Fibroblast of lung (primary cell): ENCODE results near the gene TPD52L1. TPM values are rescaled to one million over a fixed set of nuclear protein-coding genes. Genes with fewer than 3 reads are reported as not detected.

ENCODE experiments used
- DNase-seq, 2 donors: peaks; one replicate each; pipeline versions ENCODE4 v3.0.0 to v3.0.0-alpha.2; 2010; ENCODE audit warnings: low read depth in 2 of 2
- H2AFZ ChIP-seq: 2 replicates; pipeline ENCODE4 v1.5.1; 2012; ENCODE audit warnings: low read length, control low read depth, inconsistent platforms
- H3K27ac ChIP-seq: 2 replicates; pipeline ENCODE4 v1.5.1; 2011; ENCODE audit warnings: low read length, control low read depth; ENCODE audit not compliant: insufficient read depth
- H3K27me3 ChIP-seq: 2 replicates; pipeline ENCODE4 v1.5.1; 2011; ENCODE audit warnings: mild to moderate bottlenecking, low read length; ENCODE audit not compliant: control insufficient read depth, insufficient read depth
- H3K36me3 ChIP-seq: 2 replicates; pipeline ENCODE4 v1.5.1; 2011; ENCODE audit warnings: low read length; ENCODE audit not compliant: control insufficient read depth, insufficient read depth
- H3K4me1 ChIP-seq: 2 replicates; pipeline ENCODE4 v1.5.1; 2011; ENCODE audit warnings: low read length; ENCODE audit not compliant: control insufficient read depth, insufficient read depth; ENCODE audit errors: extremely low read depth
- H3K4me2 ChIP-seq: 2 replicates; pipeline ENCODE4 v1.5.1; 2011; ENCODE audit warnings: low read length, control low read depth; ENCODE audit not compliant: insufficient read depth; ENCODE audit errors: extremely low read depth
- H3K4me3 ChIP-seq, 4 experiments: fragments of 200-600 bp in 1 of 4; sonication (generic) in 1 of 4; replicated peaks in 1 of 4; 2 replicates each; pipeline ENCODE4 v1.5.1; 2011 to 2016; ENCODE audit warnings: low read length in 4 of 4, low read depth in 3 of 4, mild to moderate bottlenecking in 3 of 4, control low read depth in 2 of 4, inconsistent platforms in 1 of 4, mixed read lengths in 1 of 4; ENCODE audit not compliant: insufficient read depth in 1 of 4; ENCODE audit errors: control extremely low read depth in 1 of 4
- H3K79me2 ChIP-seq: 2 replicates; pipeline ENCODE4 v1.5.1; 2012; ENCODE audit warnings: mild to moderate bottlenecking, low read length, inconsistent platforms; ENCODE audit not compliant: control insufficient read depth, insufficient read depth
- H3K9ac ChIP-seq: 2 replicates; pipeline ENCODE4 v1.5.1; 2011; ENCODE audit warnings: mild to moderate bottlenecking, low read length, control low read depth; ENCODE audit not compliant: insufficient read depth
- H3K9me3 ChIP-seq: 2 replicates; pipeline ENCODE4 v1.5.1; 2012; ENCODE audit warnings: low read depth, low read length; ENCODE audit not compliant: control insufficient read depth, insufficient read depth
- H4K20me1 ChIP-seq: 2 replicates; pipeline ENCODE4 v1.5.1; 2011; ENCODE audit warnings: low read length; ENCODE audit not compliant: control insufficient read depth, insufficient read depth; ENCODE audit errors: extremely low read depth
- EZH2 ChIP-seq: IDR thresholded peaks from 2 replicates; pipeline ENCODE4 v1.5.1; 2012; ENCODE audit warnings: low read length, control low read depth, mild to moderate bottlenecking; ENCODE audit errors: missing control alignments
- polyA plus RNA-seq, 2 donors: library from polyadenylated mRNA; depleted of rRNA in 1 of 2; stranded (reverse) in 1 of 2; unstranded in 1 of 2; fragments of >200 nt; gene quantifications; 2 replicates each; pipeline ENCODE4 v1.2.1, GENCODE V29; 2011 to 2012; ENCODE audit warnings: missing spikeins in 1 of 2
- total RNA-seq: library from RNA; depleted of rRNA; stranded (reverse); fragments of >200 nt; gene quantifications from 2 replicates; pipeline ENCODE4 v1.2.1, GENCODE V29; 2014
- TF ChIP-seq, protein P1 (sequence below), 2 donors: IDR thresholded peaks in 1 of 2; conservative IDR thresholded peaks in 1 of 2; 1 replicate in 1 of 2; 2 replicates in 1 of 2; pipeline ENCODE4 v1.5.1; 2011 to 2012; ENCODE audit warnings: low read length in 2 of 2, control low read depth in 1 of 2, inconsistent platforms in 1 of 2, low read depth in 1 of 2, mild to moderate bottlenecking in 1 of 2

The TPD52L1 gene
- total and polyA plus RNA-seq, 2 donors (not counting 1 experiment from before 2014, with no cell fraction given): 41.0 to 75.9 TPM

- TF ChIP-seq, protein P1, sequence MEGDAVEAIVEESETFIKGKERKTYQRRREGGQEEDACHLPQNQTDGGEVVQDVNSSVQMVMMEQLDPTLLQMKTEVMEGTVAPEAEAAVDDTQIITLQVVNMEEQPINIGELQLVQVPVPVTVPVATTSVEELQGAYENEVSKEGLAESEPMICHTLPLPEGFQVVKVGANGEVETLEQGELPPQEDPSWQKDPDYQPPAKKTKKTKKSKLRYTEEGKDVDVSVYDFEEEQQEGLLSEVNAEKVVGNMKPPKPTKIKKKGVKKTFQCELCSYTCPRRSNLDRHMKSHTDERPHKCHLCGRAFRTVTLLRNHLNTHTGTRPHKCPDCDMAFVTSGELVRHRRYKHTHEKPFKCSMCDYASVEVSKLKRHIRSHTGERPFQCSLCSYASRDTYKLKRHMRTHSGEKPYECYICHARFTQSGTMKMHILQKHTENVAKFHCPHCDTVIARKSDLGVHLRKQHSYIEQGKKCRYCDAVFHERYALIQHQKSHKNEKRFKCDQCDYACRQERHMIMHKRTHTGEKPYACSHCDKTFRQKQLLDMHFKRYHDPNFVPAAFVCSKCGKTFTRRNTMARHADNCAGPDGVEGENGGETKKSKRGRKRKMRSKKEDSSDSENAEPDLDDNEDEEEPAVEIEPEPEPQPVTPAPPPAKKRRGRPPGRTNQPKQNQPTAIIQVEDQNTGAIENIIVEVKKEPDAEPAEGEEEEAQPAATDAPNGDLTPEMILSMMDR (conservative IDR thresholded peaks at IDR 0.05 in 1 of 2, IDR thresholded peaks at IDR 0.05 in 1 of 2; ENCODE audit: low read depth in 1 of 2, low read length in 2 of 2): no peak
- TF ChIP-seq EZH2: no peak
- Histone ChIP-seq H3K4me3 (no peak overlapping the region), H3K4me2 (no peak overlapping the region), H3K27ac (no peak overlapping the region), H2AFZ (no peak overlapping the region), H3K79me2 (no peaks in the 10 kb centered on the region), H3K9ac (no peak overlapping the region), H3K36me3 (no peaks in the 10 kb centered on the region), H3K9me3 (no peaks in the 10 kb centered on the region), H3K4me1 (no peaks in the 10 kb centered on the region), H3K27me3 (no peaks in the 10 kb centered on the region), H4K20me1 (no peaks in the 10 kb centered on the region)
- no peak for DNase-seq
Measured at GRCh38 chr6:125173341-125174095, 19.9 kb downstream of the TPD52L1 start.

GRCh38 chr6:125174626-125175025, 21.1 kb downstream of the TPD52L1 start:
- no peaks in the 10 kb centered on the region for H3K36me3 ChIP-seq
- DNase-seq: no peak
- H4K20me1 ChIP-seq: no peaks in the 10 kb centered on the region
- no peak overlapping the region for H3K27ac ChIP-seq
- H2AFZ ChIP-seq: no peak overlapping the region
- no peak overlapping the region for H3K9ac ChIP-seq
- TF ChIP-seq, protein P1 (conservative IDR thresholded peaks at IDR 0.05 in 1 of 2, IDR thresholded peaks at IDR 0.05 in 1 of 2; ENCODE audit: low read depth in 1 of 2, low read length in 2 of 2): no peak
- TF ChIP-seq EZH2: no peak
- H3K4me1 ChIP-seq: no peaks in the 10 kb centered on the region
- no peaks in the 10 kb centered on the region for H3K9me3 ChIP-seq
- H3K4me3 ChIP-seq: no peak overlapping the region
- H3K27me3 ChIP-seq: no peaks in the 10 kb centered on the region
- H3K79me2 ChIP-seq: no peaks in the 10 kb centered on the region
- no peak overlapping the region for H3K4me2 ChIP-seq

DNA sequence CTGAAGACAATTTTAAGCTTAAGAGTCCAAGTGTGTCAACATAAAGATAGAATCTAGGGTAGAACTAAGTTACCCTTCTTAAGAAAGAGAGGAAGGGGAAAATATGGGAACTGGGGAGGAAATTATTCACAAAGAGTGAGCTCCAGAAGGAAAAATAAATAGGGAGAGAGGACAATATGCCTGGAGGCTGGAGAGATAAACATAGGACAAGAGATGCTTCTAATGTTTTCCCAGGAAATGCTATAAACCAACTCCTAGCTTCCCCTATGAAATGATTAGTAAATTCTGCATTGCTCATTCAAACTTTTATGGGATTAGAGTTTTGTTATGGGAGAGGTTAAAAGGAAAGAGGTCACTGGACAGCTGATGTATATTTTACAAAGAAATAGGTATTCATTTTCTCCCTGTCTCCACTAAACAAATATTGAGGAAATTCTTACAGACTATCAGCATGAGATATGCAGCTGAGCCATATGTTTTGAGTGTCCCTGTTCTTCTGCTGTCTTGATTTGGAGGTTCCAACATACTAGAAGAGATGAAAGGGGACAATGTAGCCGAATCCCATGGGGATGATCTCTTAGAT, 22.0 kb downstream of the TPD52L1 start:
- H3K27me3 ChIP-seq: no peaks in the 10 kb centered on the region
- no peaks in the 10 kb centered on the region for H4K20me1 ChIP-seq
- H3K9ac ChIP-seq: no peak overlapping the region
- no peaks in the 10 kb centered on the region for H3K36me3 ChIP-seq
- H2AFZ ChIP-seq: no peak overlapping the region
- DNase-seq: no peak
- H3K4me1 ChIP-seq: no peaks in the 10 kb centered on the region
- no peak overlapping the region for H3K4me3 ChIP-seq
- TF ChIP-seq, protein P1 (conservative IDR thresholded peaks at IDR 0.05 in 1 of 2, IDR thresholded peaks at IDR 0.05 in 1 of 2; ENCODE audit: low read depth in 1 of 2, low read length in 2 of 2): no peak
- no peak for TF ChIP-seq EZH2
- H3K4me2 ChIP-seq: no peak overlapping the region
- H3K79me2 ChIP-seq: no peaks in the 10 kb centered on the region
- H3K27ac ChIP-seq: no peak overlapping the region
- H3K9me3 ChIP-seq: no peaks in the 10 kb centered on the region
